Right cardiac atrium (tissue), 5 donors: ENCODE results near the gene CPA4. TPM values are rescaled to one million over a fixed set of nuclear protein-coding genes. Genes with fewer than 3 reads are reported as not detected.

Source experiments
- ATAC-seq, 2 donors: fragments of 200-7000 bp; cut with Tn5 transposase; one replicate each; pipeline versions ENCODE4 v1.8.0 to v1.9.1; 2020; ENCODE audit warnings: moderate library complexity in 2 of 2, mild to moderate bottlenecking in 1 of 2
- DNase-seq, 3 donors: peaks; one replicate each; pipeline ENCODE4 v3.0.0-alpha.2; 2020
- H3K27ac ChIP-seq: one replicate; pipeline ENCODE4 v1.5.1; 2013; ENCODE audit warnings: mild to moderate bottlenecking, low read length, control low read depth, moderate library complexity
- H3K27me3 ChIP-seq: one replicate; pipeline ENCODE4 v1.6.1; 2013; ENCODE audit not compliant: control insufficient read depth, insufficient read depth
- H3K4me1 ChIP-seq: one replicate; pipeline ENCODE4 v1.6.1; 2013; ENCODE audit warnings: low read length; ENCODE audit not compliant: control insufficient read depth, insufficient read depth
- H3K4me3 ChIP-seq: one replicate; pipeline ENCODE4 v1.5.1; 2013; ENCODE audit warnings: low read length, control low read depth
- H3K9me3 ChIP-seq: one replicate; pipeline ENCODE4 v1.6.1; 2013; ENCODE audit warnings: low read length; ENCODE audit not compliant: control insufficient read depth
- WGBS: extraction: QIAGEN DNeasy Blood & Tissue Kit; methylation state at CpG from one replicate; pipeline ENCODE4 v1.1.7; 2013; 5-methylcytosine and 5-hydroxymethylcytosine counted together
- intact Hi-C, 4 donors: fragments of 100-400 bp; cut with DNase I; formaldehyde crosslinking; loops; one replicate each; pipeline versions ENCODE4 v1.11.0 to v1.14.0; 2022 to 2023
- polyA plus RNA-seq: library from polyadenylated mRNA; stranded (reverse); fragments of 200-250 nt; gene quantifications from one replicate; pipeline ENCODE4 v1.2.3, GENCODE V29; 2013
- total RNA-seq, 4 donors: library from RNA; stranded (reverse); fragmentation: NEBNext Ultra II Directional; extraction: Animal tissue kit (Norgen Biotek cat#: 25700); gene quantifications; one replicate each; pipeline ENCODE4 v1.2.1, GENCODE V29; 2021
- donor health status: healthy with polysubstance abuse.
- donor health status: DM: no; HTN: yes; CAD: no.
- donor health status: DM: no; HTN: no; CAD: no.
- donor health status: DM: no; HTN: yes; CAD: no; lungs with severe emphysema.
- donor health status: DM: yes; HTN: yes; CAD: no.

CPA4 gene
- total and polyA plus RNA-seq, 5 donors = 0.02 to 0.84 (median 0.50) TPM; not detected in 1

DNA sequence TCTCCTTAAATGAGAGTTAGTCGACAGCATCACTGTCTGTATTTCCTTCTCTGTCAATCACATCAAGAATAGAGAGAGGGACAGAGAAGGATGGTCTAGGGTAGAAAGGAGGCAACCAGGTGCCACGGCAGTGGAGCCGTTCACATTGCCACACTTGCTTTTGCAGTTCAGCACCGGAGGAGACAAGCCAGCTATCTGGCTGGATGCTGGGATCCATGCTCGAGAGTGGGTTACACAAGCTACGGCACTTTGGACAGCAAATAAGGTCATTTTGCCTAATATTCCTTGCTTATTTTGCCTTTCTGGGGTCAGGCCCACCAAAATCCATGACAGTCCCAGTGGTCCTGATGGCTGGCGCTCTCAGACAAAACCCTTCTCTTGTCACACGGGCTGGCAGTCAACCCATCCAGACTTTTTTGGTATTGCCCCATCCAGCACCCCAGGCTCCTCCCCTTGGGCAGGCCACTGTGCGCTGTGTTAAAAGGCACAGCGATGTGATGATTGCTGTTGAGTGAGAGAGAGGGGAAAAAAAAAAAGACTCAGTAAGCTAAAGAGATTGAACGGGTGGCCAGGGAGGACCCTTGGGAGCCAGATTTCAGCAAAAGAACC is 17.9 kb upstream of the CPA4 start:
- ATAC-seq (no peak), DNase-seq (peak; percentile 44 to 62 (median 53))
- 58% methylated on average over 11 of the region's 11 CpGs for WGBS
- H3K9me3 ChIP-seq = no peaks in the 10 kb centered on the region
- no peaks in the 10 kb centered on the region for H3K27me3 ChIP-seq
- H3K27ac ChIP-seq = no peak overlapping the region
- peaks cover 5% of the 10 kb centered on the region for H3K4me1 ChIP-seq
- no peak overlapping the region for H3K4me3 ChIP-seq
- intact Hi-C loops = no loop called here

DNA sequence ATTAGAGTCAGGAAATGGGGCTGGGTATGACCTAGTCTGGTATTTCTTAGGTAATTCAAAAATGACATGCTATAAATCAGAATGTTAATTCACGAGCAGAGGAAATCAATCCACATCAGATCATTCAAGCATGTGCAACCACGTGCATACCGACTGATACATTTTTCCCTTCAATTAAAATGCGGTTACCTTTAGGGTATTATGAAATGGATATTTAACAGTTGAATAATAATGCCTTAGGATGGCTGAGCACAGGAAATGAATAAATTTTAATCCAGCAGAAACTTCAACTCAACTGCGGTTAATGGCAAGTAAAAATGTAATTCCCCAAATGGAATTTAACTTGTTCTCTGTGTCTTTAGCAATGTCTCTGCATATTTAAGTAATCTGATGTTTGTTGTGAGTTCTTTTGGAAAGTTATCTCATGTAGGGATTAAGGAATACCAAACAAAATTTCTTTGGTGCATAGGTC is 17.1 kb upstream of the CPA4 start:
- Histone ChIP-seq H3K27ac (no peak overlapping the region), H3K9me3 (no peaks in the 10 kb centered on the region), H3K27me3 (no peaks in the 10 kb centered on the region), H3K4me3 (no peak overlapping the region), H3K4me1 (peaks cover 6% of the 10 kb centered on the region)
- 83% methylated on average over 5 of the region's 5 CpGs for WGBS
- intact Hi-C loops = no loop called here
- DNase-seq (no peak), ATAC-seq (no peak)

GRCh38 chr7:130276796-130277762 is 15.9 kb upstream of the CPA4 start:
- Histone ChIP-seq H3K9me3 (no peaks in the 10 kb centered on the region), H3K27ac (no peak overlapping the region), H3K4me1 (peaks cover 9% of the 10 kb centered on the region), H3K27me3 (no peaks in the 10 kb centered on the region), H3K4me3 (no peak overlapping the region)
- ATAC-seq = no peak
- WGBS = 73% methylated on average over 10 of the region's 10 CpGs
- intact Hi-C loops = no loop called here
- DNase-seq = no peak

- Histone ChIP-seq H3K4me3 (no peak overlapping the region), H3K27ac (no peak overlapping the region), H3K27me3 (no peaks in the 10 kb centered on the region), H3K9me3 (no peaks in the 10 kb centered on the region), H3K4me1 (peaks cover 4% of the 10 kb centered on the region)
- peak; percentile 63 to 80 (median 80) for DNase-seq
- 60% methylated on average over 15 of the region's 15 CpGs for WGBS
- ATAC-seq = peak; percentile 85 to 88
- intact Hi-C loops = no loop called here
Observed at GRCh38 chr7:130277763-130278643, 15.0 kb upstream of the CPA4 start.

GRCh38 chr7:130278860-130279259 is 14.1 kb upstream of the CPA4 start:
- no peak overlapping the region for H3K27ac ChIP-seq
- H3K4me1 ChIP-seq = peaks cover 4% of the 10 kb centered on the region
- H3K27me3 ChIP-seq = no peaks in the 10 kb centered on the region
- intact Hi-C loops = no loop called here
- no peaks in the 10 kb centered on the region for H3K9me3 ChIP-seq
- H3K4me3 ChIP-seq = no peak overlapping the region
- ATAC-seq (no peak), DNase-seq (no peak)

GRCh38 chr7:130279286-130279685 is 13.7 kb upstream of the CPA4 start:
- intact Hi-C loops = no loop called here
- no peak overlapping the region for H3K4me3 ChIP-seq
- no peaks in the 10 kb centered on the region for H3K9me3 ChIP-seq
- ATAC-seq (no peak), DNase-seq (no peak)
- peaks cover 4% of the 10 kb centered on the region for H3K4me1 ChIP-seq
- H3K27ac ChIP-seq = no peak overlapping the region
- 66% methylated on average over 2 of the region's 2 CpGs for WGBS
- H3K27me3 ChIP-seq = no peaks in the 10 kb centered on the region

DNA sequence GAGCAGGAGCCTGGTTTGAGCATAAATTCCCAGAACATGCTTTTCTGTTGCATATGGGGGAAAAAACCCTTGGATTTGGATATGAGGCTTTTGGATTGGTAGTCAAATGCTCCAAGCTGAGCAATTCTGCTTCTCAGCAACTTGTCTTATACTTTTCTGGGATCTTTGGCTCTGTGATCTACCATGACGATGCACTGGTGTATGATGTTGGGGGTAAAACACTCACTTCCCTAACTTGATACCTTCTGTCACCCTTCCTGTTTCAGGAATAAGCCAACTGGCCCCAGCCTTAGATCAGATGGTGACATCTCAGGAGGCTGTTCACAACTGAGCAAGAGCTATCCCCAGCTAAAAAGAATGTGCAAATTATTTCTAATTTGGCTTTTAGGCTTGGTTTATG is 13.1 kb upstream of the CPA4 start:
- Histone ChIP-seq H3K27ac (no peak overlapping the region), H3K4me1 (peaks cover 4% of the 10 kb centered on the region), H3K9me3 (no peaks in the 10 kb centered on the region), H3K27me3 (no peaks in the 10 kb centered on the region), H3K4me3 (no peak overlapping the region)
- DNase-seq = no peak
- intact Hi-C loops = no loop called here
- WGBS = 93% methylated on average over 1 of the region's 1 CpG
- no peak for ATAC-seq

GRCh38 chr7:130281260-130281659 is 11.7 kb upstream of the CPA4 start:
- WGBS = 71% methylated on average over 1 of the region's 1 CpG
- DNase-seq (no peak), ATAC-seq (peak; percentile 49 to 70)
- peaks cover 4% of the 10 kb centered on the region for H3K4me1 ChIP-seq
- no peaks in the 10 kb centered on the region for H3K27me3 ChIP-seq
- no peaks in the 10 kb centered on the region for H3K9me3 ChIP-seq
- H3K4me3 ChIP-seq = no peak overlapping the region
- intact Hi-C loops = no loop called here
- no peak overlapping the region for H3K27ac ChIP-seq

DNA sequence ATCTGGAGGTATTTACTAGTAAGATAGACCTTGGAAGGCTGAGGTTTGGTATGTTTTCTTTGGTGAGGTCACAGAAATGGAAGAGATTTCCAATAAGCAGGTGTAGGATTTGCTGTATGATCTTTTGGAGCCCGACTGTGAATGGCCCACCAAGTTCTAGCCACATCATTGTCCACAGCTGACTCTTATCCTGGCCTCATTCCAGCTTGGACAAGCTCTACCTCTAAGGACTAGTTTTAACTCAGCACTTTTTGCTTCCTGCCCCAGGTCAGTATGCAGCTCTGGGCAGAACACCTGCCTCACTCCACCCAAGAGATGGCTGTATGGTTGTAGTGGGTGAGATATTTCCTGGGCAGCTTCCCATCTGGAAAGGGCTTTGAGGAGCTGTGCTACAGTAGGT is 6.1 kb upstream of the CPA4 start:
- Histone ChIP-seq H3K9me3 (no peaks in the 10 kb centered on the region), H3K27ac (no peak overlapping the region), H3K4me1 (no peaks in the 10 kb centered on the region), H3K4me3 (no peak overlapping the region), H3K27me3 (no peaks in the 10 kb centered on the region)
- no peak for ATAC-seq
- 73% methylated on average over 1 of the region's 1 CpG for WGBS
- intact Hi-C loops = no loop called here
- DNase-seq = no peak

DNA sequence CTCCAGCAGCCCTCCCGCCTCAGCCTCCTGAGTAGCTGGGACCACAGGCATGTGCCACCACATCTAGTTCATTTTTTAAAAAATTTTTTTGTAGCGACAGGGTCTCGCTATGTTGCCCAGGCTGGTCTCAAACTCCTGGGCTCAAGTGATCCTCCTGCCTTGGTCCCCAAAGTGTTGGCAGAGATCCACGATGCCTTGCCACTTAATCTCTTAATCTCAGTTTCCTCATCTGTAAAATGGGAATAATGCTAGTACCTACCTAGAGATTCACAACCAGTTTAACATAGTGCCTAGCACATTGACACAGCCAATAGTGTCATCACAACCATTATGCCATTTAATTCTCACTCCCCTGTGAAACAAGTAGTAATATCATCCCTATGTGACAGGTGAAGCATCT is 4.8 kb upstream of the CPA4 start:
- no peak for ATAC-seq
- Histone ChIP-seq H3K27me3 (no peaks in the 10 kb centered on the region), H3K27ac (no peak overlapping the region), H3K4me3 (no peak overlapping the region), H3K4me1 (no peaks in the 10 kb centered on the region), H3K9me3 (no peaks in the 10 kb centered on the region)
- WGBS = 87% methylated on average over 4 of the region's 4 CpGs
- no peak for DNase-seq
- intact Hi-C loops = no loop called here

DNA sequence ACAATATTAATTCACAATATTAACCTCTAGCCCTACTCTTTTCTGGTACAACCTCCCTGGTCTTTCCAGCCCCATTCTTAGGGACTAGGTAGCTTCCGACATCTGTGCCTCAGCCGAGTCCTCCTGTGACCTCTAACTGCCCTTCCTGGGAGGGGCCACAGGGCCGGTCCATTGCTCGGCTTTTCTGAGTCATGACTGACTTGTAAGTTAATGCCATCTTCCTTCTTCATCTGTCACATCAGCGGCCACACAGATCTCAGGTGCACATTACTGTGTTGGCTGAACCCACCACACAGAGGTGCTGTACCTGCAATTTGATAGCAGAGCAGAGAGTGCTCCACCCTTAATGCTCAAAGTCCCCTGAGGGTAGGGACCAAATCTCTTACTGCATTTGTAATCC is 4.1 kb upstream of the CPA4 start:
- intact Hi-C loops = no loop called here
- ATAC-seq (no peak), DNase-seq (no peak)
- Histone ChIP-seq H3K4me3 (no peak overlapping the region), H3K4me1 (no peaks in the 10 kb centered on the region), H3K27ac (no peak overlapping the region), H3K27me3 (no peaks in the 10 kb centered on the region), H3K9me3 (no peaks in the 10 kb centered on the region)
- 74% methylated on average over 5 of the region's 5 CpGs for WGBS
